GM06990 (cell line): ENCODE measurements around the gene PSMA2.

ENCODE experiments used
- DNase-seq: peaks from one replicate; pipeline ENCODE4 v3.0.0-alpha.2; 2011; ENCODE audit not compliant: insufficient read length; ENCODE audit errors: extremely low read depth
- H3K27me3 ChIP-seq: replicated peaks from 2 replicates; pipeline ENCODE4 v1.6.0; 2011; ENCODE audit warnings: low read length; ENCODE audit not compliant: control insufficient read depth, insufficient read depth
- H3K36me3 ChIP-seq: 2 replicates; pipeline ENCODE4 v1.5.1; 2011; ENCODE audit warnings: low read length; ENCODE audit not compliant: control insufficient read depth, insufficient read depth
- H3K4me3 ChIP-seq: replicated peaks from 2 replicates; pipeline ENCODE4 v1.5.1; 2011; ENCODE audit warnings: low read depth, mild to moderate bottlenecking, control low read depth, low read length
- TF ChIP-seq, protein P1 (sequence below): IDR thresholded peaks from 2 replicates; pipeline ENCODE4 v1.5.1; 2011; ENCODE audit warnings: low read length, control low read depth, mild to moderate bottlenecking, inconsistent platforms; ENCODE audit not compliant: insufficient read depth, poor library complexity, severe bottlenecking

The PSMA2 gene

DNA sequence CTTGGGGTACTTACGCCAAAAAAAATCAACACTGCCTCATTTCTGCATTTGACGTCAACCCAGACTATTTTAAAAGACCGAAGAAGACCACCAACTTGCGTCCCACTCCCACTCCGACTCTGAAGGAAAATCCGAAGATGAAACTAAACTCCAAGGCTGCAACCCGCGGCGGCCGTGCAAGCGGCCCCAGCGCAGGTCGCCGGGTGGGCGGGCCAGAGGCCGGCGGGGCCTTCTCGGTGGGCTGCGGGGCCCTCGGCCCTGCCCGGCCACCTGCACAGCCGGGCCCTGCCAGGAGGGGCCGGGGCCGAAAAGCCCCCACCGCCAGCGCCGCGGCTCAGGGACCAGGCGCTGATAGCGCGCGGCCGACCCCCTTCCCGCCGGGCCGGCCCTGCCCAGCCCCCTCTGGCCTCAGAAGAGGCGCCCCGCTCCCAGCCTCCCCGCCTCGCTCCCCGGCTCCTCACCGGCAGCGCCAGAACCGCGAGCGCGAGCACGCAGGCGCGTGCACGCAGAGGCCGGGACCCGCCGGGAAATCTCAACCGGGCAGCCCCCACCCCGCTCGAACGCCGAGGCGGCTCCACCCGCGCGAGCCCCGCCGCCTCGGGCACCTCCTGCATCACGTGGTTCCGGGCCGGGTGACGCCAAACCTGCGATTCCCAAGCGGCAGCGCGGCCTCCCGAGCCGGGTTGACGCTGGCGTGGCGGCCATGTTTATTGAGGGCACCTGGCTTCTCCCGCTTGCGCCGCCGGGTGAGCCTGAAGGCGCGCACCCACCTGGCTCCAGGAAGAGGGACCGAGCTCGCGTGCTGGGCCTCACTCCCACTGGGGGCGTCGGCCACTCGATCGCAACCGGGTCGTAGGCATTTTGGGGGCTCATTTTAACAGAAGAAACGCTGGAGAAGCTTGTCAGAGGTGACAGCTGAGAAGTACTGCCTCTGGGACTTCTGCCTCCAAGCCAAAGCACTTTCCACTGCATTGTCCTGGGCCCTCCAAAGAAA, 20.2 kb downstream of the PSMA2 start, which contains the start of gene C7orf25:
Gene C7orf25 (minus strand): TSS at position 617 of the 994 bp plus-strand sequence. CDS start 1,170 bp downstream, outside the sequence.
- peak within 1 kb of the TSS; percentile 80 for H3K4me3 ChIP-seq
- peaks cover 1% of the 10 kb centered on the region; the same call in 1 of the 2 replicates for H3K36me3 ChIP-seq
- TF ChIP-seq, protein P1, sequence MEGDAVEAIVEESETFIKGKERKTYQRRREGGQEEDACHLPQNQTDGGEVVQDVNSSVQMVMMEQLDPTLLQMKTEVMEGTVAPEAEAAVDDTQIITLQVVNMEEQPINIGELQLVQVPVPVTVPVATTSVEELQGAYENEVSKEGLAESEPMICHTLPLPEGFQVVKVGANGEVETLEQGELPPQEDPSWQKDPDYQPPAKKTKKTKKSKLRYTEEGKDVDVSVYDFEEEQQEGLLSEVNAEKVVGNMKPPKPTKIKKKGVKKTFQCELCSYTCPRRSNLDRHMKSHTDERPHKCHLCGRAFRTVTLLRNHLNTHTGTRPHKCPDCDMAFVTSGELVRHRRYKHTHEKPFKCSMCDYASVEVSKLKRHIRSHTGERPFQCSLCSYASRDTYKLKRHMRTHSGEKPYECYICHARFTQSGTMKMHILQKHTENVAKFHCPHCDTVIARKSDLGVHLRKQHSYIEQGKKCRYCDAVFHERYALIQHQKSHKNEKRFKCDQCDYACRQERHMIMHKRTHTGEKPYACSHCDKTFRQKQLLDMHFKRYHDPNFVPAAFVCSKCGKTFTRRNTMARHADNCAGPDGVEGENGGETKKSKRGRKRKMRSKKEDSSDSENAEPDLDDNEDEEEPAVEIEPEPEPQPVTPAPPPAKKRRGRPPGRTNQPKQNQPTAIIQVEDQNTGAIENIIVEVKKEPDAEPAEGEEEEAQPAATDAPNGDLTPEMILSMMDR = peak; percentile 12
- peak; percentile 95 for DNase-seq
- no peaks in the 10 kb centered on the region for H3K27me3 ChIP-seq

DNA sequence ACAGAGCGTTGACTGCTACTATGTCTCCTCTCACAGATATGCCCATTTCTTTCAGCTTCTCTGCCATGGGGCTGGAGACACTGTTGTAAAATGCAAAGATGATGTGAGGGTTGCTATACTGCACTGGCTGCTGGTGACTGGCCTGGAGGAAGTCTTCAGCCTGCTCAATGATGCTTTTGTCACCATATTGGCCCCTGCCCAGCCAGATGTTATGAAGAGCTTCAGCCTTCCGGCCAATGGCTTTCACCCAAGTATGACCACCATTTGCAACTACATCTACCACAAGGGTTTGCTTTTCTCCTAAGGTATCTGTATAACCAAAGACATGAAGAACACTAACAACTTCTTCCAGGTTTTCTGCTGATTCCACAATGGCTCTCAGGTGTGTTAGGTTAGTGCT, 21.7 kb downstream of the PSMA2 start:
- DNase-seq = no peak
- TF ChIP-seq, protein P1 = no peak
- no peaks in the 10 kb centered on the region for H3K27me3 ChIP-seq
- H3K4me3 ChIP-seq = no peak overlapping the region
- peaks cover 1% of the 10 kb centered on the region; the same call in 1 of the 2 replicates for H3K36me3 ChIP-seq

DNA sequence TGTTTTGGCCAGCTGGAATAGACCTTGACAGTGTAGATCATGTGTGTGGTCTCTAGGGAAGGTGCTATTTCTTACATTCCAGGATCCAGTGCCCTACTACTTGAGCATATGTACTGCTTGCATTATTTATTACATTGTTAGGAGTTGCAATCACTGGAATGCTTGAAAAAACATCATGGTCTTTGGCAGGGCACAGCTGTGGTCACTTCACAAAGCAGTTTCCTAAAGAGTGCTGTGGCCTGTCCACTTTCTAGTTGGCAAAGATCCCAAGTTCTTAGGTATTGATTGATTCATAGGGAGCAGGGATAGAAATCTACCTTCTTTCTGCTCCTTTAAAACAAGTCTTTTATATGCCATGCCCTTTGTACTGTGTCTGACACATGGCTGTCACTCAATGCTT, 24.7 kb downstream of the PSMA2 start:
- H3K4me3 ChIP-seq = no peak overlapping the region
- TF ChIP-seq, protein P1 = no peak
- no peaks in the 10 kb centered on the region for H3K36me3 ChIP-seq
- no peak for DNase-seq
- no peaks in the 10 kb centered on the region for H3K27me3 ChIP-seq

GRCh38 chr7:42906181-42906580, 25.8 kb downstream of the PSMA2 start:
- H3K27me3 ChIP-seq = no peaks in the 10 kb centered on the region
- no peak overlapping the region for H3K4me3 ChIP-seq
- DNase-seq = no peak
- TF ChIP-seq, protein P1 = no peak
- no peaks in the 10 kb centered on the region for H3K36me3 ChIP-seq

DNA sequence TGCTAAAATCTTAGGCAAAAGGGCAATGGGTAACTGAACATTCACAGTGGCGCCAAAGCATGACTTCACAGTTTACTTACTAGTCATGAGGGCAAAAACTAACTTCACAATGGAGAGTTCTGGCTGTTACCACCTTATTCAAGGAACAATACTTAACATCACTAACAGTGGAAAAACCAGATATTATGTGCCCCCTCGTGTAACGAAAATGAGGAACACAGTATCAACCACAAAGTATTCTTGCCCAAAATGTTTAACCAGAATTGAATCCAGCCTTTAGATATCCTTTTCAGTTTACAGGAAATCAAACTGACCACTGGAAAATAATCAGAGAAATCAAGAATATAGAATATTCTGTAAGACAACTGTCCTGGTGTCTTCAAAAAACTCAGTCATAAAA, 29.6 kb downstream of the PSMA2 start:
- TF ChIP-seq, protein P1 = no peak
- Histone ChIP-seq H3K4me3 (no peak overlapping the region), H3K36me3 (no peaks in the 10 kb centered on the region), H3K27me3 (no peaks in the 10 kb centered on the region)
- DNase-seq = no peak
